Stimulated activated CD8-positive, alpha-beta memory T cell treated with anti-CD3 and anti-CD28 coated beads, Interleukin-4, amount 100 ng/mL, for 48 hours (primary cell): ENCODE measurements around the gene ARHGEF19.
"Not testable (repeated sequence)": the region's sequence is repeated elsewhere in the genome, so short reads cannot be mapped to it uniquely, and the experiment has no call there.

ENCODE experiments used
- DNase-seq: peaks from one replicate; pipeline ENCODE4 v3.0.0-alpha.2; 2020

ARHGEF19 gene

GRCh38 chr1:16243936-16244649, 31.6 kb upstream of the ARHGEF19 start:
- peak; percentile 86 for DNase-seq

- no peak for DNase-seq
Observed at GRCh38 chr1:16243215-16243610, 30.8 kb upstream of the ARHGEF19 start.

GRCh38 chr1:16242556-16243214, 30.2 kb upstream of the ARHGEF19 start:
- DNase-seq, result no peak

GRCh38 chr1:16241221-16241708, 28.8 kb upstream of the ARHGEF19 start:
- DNase-seq, result no peak

GRCh38 chr1:16239972-16240491, 27.6 kb upstream of the ARHGEF19 start:
- DNase-seq, result no peak

- DNase-seq, result no peak
Observed at GRCh38 chr1:16237343-16237830, 24.9 kb upstream of the ARHGEF19 start.

GRCh38 chr1:16236511-16237342, 24.3 kb upstream of the ARHGEF19 start, which contains the start of gene CPLANE2:
Gene CPLANE2 (minus strand): TSS chr1:16237183. CDS start chr1:16236742, 441 bp downstream.
- peak; percentile 98 for DNase-seq

GRCh38 chr1:16235944-16236510, 23.6 kb upstream of the ARHGEF19 start:
- peak; percentile 54 for DNase-seq

- DNase-seq, result no peak
Observed at GRCh38 chr1:16235347-16235746, 22.9 kb upstream of the ARHGEF19 start.

GRCh38 chr1:16233431-16233830, 21.0 kb upstream of the ARHGEF19 start:
- no peak for DNase-seq

GRCh38 chr1:16232316-16232710, 19.9 kb upstream of the ARHGEF19 start:
- DNase-seq, result no peak

GRCh38 chr1:16231331-16232315, 19.2 kb upstream of the ARHGEF19 start:
- no peak for DNase-seq

- DNase-seq, result no peak
Observed at GRCh38 chr1:16230744-16231143, 18.3 kb upstream of the ARHGEF19 start.

- DNase-seq, result no peak
Observed at GRCh38 chr1:16229976-16230740, 17.7 kb upstream of the ARHGEF19 start.

- DNase-seq, result no peak
Observed at GRCh38 chr1:16226490-16227179, 14.2 kb upstream of the ARHGEF19 start.

GRCh38 chr1:16226129-16226489, 13.7 kb upstream of the ARHGEF19 start:
- no peak for DNase-seq

- no peak for DNase-seq
Observed at GRCh38 chr1:16224472-16224871, 12.0 kb upstream of the ARHGEF19 start.

- DNase-seq, result not testable (repeated sequence)
Observed at GRCh38 chr1:16222716-16223115, 10.3 kb upstream of the ARHGEF19 start.

- DNase-seq, result no peak
Observed at GRCh38 chr1:16221499-16221898, 9.0 kb upstream of the ARHGEF19 start.

- no peak for DNase-seq
Observed at GRCh38 chr1:16219968-16220500, 7.6 kb upstream of the ARHGEF19 start.
